Dermis blood vessel endothelial cell (primary cell): ENCODE results near the gene G6PC3. TPM values are rescaled to one million over a fixed set of nuclear protein-coding genes. Genes with fewer than 3 reads are reported as not detected.
A peak's percentile ranks its signal among the peaks of the same experiment; 100 is the strongest.
"Not testable (repeated sequence)": the region's sequence is repeated elsewhere in the genome, so short reads cannot be mapped to it uniquely, and the experiment has no call there.

ENCODE experiments used
- DNase-seq: peaks from one replicate; pipeline ENCODE4 v3.0.0; 2010
- total RNA-seq: library from RNA; depleted of rRNA; stranded (reverse); fragments of >200 nt; gene quantifications from 2 replicates; pipeline ENCODE4 v1.2.3, GENCODE V29; 2014

Gene G6PC3
- total RNA-seq, 1 donor from 2014 or later: 14.3 TPM

GRCh38 chr17:44109312-44109630 is 38.7 kb downstream of the G6PC3 start:
- DNase-seq: no peak

- DNase-seq: no peak
Observed at GRCh38 chr17:44110011-44110686, 39.6 kb downstream of the G6PC3 start.

GRCh38 chr17:44110823-44111633 is 40.5 kb downstream of the G6PC3 start:
- DNase-seq: peak; percentile 85

- no peak for DNase-seq
Observed at GRCh38 chr17:44111777-44112176, 41.2 kb downstream of the G6PC3 start.

GRCh38 chr17:44112284-44113280 is 42.0 kb downstream of the G6PC3 start:
- no peak for DNase-seq

- DNase-seq: no peak
Observed at GRCh38 chr17:44113382-44113781, 42.8 kb downstream of the G6PC3 start.

- no peak for DNase-seq
Observed at GRCh38 chr17:44113868-44114840, 43.6 kb downstream of the G6PC3 start.

GRCh38 chr17:44115585-44116415 is 45.3 kb downstream of the G6PC3 start:
- DNase-seq: peak; percentile 74

- no peak for DNase-seq
Observed at GRCh38 chr17:44117351-44117750, 46.8 kb downstream of the G6PC3 start.

GRCh38 chr17:44118427-44119050 is 48.0 kb downstream of the G6PC3 start:
- no peak for DNase-seq

- no peak for DNase-seq
Observed at GRCh38 chr17:44119062-44119461, 48.5 kb downstream of the G6PC3 start.

- DNase-seq: no peak
Observed at GRCh38 chr17:44119798-44120197, 49.3 kb downstream of the G6PC3 start.

- not testable (repeated sequence) for DNase-seq
Observed at GRCh38 chr17:44120281-44120680, 49.7 kb downstream of the G6PC3 start.

- no peak for DNase-seq
Observed at GRCh38 chr17:44120851-44121605, 50.5 kb downstream of the G6PC3 start.

GRCh38 chr17:44121997-44122815 is 51.7 kb downstream of the G6PC3 start:
- DNase-seq: no peak

GRCh38 chr17:44122816-44123355 is 52.4 kb downstream of the G6PC3 start:
- DNase-seq: no peak

GRCh38 chr17:44123356-44124117 is 53.0 kb downstream of the G6PC3 start, which contains the start of gene HDAC5:
TSS of gene HDAC5 (minus strand) at chr17:44123641. CDS start at chr17:44117515, 6,126 bp downstream.
- DNase-seq: peak; percentile 96

- no peak for DNase-seq
Observed at GRCh38 chr17:44124118-44124438, 53.5 kb downstream of the G6PC3 start.
